Transverse colon (tissue), 4 donors: Measurements from ENCODE around the gene KLHDC10.

Experiments used
- CTCF ChIP-seq, 5 experiments: fragments of 200-600 bp in 3 of 5; fragments of 450-650 bp in 2 of 5; sonication (generic) in 3 of 5; IDR thresholded peaks; 1 replicate in 2 of 5; 2 replicates in 3 of 5; pipeline ENCODE4 v1.5.1; 2016 to 2017; ENCODE audit warnings: antibody characterized with exemption in 5 of 5, inconsistent platforms in 3 of 5, mild to moderate bottlenecking in 2 of 5, moderate library complexity in 1 of 5
- EP300 ChIP-seq: sonication (generic); formaldehyde crosslinking; IDR thresholded peaks from one replicate; pipeline ENCODE4 v1.6.1; 2017; ENCODE audit warnings: antibody characterized with exemption, low read depth
- POLR2AphosphoS5 ChIP-seq, 3 donors: sonication (generic); formaldehyde crosslinking; IDR thresholded peaks; one replicate each; pipeline ENCODE4 v1.6.1; 2016; ENCODE audit warnings: antibody characterized with exemption in 3 of 3

- TF ChIP-seq POLR2AphosphoS5 (IDR thresholded peaks at IDR 0.05) (no peak), CTCF (IDR thresholded peaks at IDR 0.05) (no peak), EP300 (no peak)
Observed at GRCh38 chr7:130114776-130115175, 44.4 kb downstream of the KLHDC10 start.
